Measurements from ENCODE around the gene RARRES1.

DNA sequence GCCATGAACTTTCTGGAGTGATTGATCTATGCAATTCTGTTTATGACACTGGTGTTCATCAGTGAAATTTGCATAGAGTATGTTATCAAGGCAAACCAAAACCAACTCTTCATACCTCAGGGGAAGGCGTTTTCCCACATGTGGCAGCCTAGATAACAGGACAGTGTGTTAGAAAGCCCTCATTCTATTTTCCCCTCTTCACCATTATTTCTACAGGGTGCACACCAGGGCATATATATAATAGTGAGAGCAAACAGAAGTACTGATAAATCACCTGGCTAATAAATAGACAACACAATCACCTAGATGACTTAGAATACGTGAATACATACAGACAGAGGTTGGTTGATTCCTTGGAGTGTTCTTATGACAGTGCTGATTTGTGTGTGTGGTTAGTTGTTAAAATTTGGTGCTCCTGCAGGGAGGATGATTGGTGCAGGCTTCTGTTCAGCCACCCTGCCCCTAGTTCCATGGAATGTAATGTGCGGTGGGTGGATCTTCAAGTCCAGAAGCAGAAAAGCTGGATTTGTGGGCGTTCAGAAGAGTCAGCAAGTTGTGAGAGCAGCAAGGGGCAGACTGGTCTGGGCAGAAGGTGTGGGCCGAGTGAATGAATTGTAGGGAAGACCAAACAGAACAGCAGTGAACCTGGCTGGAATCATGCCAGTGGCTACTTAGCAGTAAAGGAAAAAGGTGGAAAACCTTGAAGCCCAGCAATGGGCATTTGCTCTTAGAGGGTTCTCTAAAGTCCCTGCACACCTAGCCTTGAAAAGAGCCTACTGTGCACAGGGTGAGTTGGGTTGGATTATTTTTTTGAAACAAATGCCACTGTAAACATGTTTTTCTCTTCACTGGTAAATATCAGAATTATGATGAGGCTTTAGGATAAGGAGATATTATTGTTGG, 11.7 kb upstream of the RARRES1 start:
- TF ChIP-seq, protein P1, sequence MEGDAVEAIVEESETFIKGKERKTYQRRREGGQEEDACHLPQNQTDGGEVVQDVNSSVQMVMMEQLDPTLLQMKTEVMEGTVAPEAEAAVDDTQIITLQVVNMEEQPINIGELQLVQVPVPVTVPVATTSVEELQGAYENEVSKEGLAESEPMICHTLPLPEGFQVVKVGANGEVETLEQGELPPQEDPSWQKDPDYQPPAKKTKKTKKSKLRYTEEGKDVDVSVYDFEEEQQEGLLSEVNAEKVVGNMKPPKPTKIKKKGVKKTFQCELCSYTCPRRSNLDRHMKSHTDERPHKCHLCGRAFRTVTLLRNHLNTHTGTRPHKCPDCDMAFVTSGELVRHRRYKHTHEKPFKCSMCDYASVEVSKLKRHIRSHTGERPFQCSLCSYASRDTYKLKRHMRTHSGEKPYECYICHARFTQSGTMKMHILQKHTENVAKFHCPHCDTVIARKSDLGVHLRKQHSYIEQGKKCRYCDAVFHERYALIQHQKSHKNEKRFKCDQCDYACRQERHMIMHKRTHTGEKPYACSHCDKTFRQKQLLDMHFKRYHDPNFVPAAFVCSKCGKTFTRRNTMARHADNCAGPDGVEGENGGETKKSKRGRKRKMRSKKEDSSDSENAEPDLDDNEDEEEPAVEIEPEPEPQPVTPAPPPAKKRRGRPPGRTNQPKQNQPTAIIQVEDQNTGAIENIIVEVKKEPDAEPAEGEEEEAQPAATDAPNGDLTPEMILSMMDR (conservative IDR thresholded peaks at IDR 0.05; ENCODE audit: low read depth, low read length) = no peak
- no peak for TF ChIP-seq EZH2 (IDR thresholded peaks at IDR 0.05; ENCODE audit: borderline replicate concordance, low read depth, low read length, poor library complexity, severe bottlenecking)
